PC-3 (cell line): ENCODE results near the gene DSTN.

Experiments
- EZH2 ChIP-seq: fragments of 300-600 bp; sonication (generic); IDR thresholded peaks from one replicate; pipeline ENCODE4 v1.6.1; 2017; ENCODE audit warnings: antibody characterized with exemption, mild to moderate bottlenecking, low read length; ENCODE audit not compliant: unreplicated experiment
- EZH2phosphoT487 ChIP-seq: fragments of 300-600 bp; sonication (generic); IDR thresholded peaks from 2 replicates; pipeline ENCODE4 v1.6.1; 2018; ENCODE audit warnings: mild to moderate bottlenecking, antibody characterized with exemption, low read length, borderline replicate concordance
- TF ChIP-seq, protein P1 (sequence below): fragments of 300-600 bp; sonication (generic); conservative IDR thresholded peaks from 2 replicates; pipeline ENCODE4 v1.5.1; 2017; ENCODE audit warnings: antibody characterized with exemption, low read depth, mild to moderate bottlenecking, low read length

- TF ChIP-seq, protein P1, sequence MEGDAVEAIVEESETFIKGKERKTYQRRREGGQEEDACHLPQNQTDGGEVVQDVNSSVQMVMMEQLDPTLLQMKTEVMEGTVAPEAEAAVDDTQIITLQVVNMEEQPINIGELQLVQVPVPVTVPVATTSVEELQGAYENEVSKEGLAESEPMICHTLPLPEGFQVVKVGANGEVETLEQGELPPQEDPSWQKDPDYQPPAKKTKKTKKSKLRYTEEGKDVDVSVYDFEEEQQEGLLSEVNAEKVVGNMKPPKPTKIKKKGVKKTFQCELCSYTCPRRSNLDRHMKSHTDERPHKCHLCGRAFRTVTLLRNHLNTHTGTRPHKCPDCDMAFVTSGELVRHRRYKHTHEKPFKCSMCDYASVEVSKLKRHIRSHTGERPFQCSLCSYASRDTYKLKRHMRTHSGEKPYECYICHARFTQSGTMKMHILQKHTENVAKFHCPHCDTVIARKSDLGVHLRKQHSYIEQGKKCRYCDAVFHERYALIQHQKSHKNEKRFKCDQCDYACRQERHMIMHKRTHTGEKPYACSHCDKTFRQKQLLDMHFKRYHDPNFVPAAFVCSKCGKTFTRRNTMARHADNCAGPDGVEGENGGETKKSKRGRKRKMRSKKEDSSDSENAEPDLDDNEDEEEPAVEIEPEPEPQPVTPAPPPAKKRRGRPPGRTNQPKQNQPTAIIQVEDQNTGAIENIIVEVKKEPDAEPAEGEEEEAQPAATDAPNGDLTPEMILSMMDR, result peak; percentile 95
- TF ChIP-seq EZH2phosphoT487, result no peak
- no peak for TF ChIP-seq EZH2
Observed at GRCh38 chr20:17654649-17655285, 84.9 kb downstream of the DSTN start.
